Keratinocyte (primary cell): ENCODE results near the gene OPHN1. TPM values are rescaled to one million over a fixed set of nuclear protein-coding genes. Genes with fewer than 3 reads are reported as not detected.

Source experiments
- DNase-seq: peaks from one replicate; pipeline ENCODE4 v3.0.0-alpha.2; 2011; ENCODE audit warnings: low read depth, missing footprints, low spot score
- FAIRE-seq: peaks from 2 replicates; lab custom pipeline; 2011; peaks lifted over from hg19 to GRCh38; lab: Jason Lieb, UNC
- H2AFZ ChIP-seq: 2 replicates; pipeline ENCODE4 v1.6.0; 2012; ENCODE audit warnings: low read length, control low read depth, inconsistent platforms; ENCODE audit not compliant: control insufficient read depth
- H3K27ac ChIP-seq: 2 replicates; pipeline ENCODE4 v1.5.1; 2011; ENCODE audit warnings: low read length; ENCODE audit not compliant: control insufficient read depth, insufficient read depth
- H3K27me3 ChIP-seq: 3 replicates; pipeline ENCODE4 v1.6.0; 2011; ENCODE audit warnings: low read length; ENCODE audit not compliant: control insufficient read depth, insufficient read depth; ENCODE audit errors: extremely low read depth
- H3K36me3 ChIP-seq, 2 experiments: 2 replicates in 1 of 2; 3 replicates in 1 of 2; pipeline ENCODE4 v1.5.1; 2011; ENCODE audit warnings: low read length in 2 of 2, mild to moderate bottlenecking in 1 of 2; ENCODE audit not compliant: control insufficient read depth in 2 of 2, insufficient read depth in 2 of 2; ENCODE audit errors: extremely low read depth in 1 of 2
- H3K4me1 ChIP-seq: 3 replicates; pipeline ENCODE4 v1.5.1; 2011; ENCODE audit warnings: low read length; ENCODE audit not compliant: control insufficient read depth, insufficient read depth; ENCODE audit errors: extremely low read depth
- H3K4me2 ChIP-seq: 3 replicates; pipeline ENCODE4 v1.6.0; 2011; ENCODE audit warnings: low read depth, low read length; ENCODE audit not compliant: control insufficient read depth, insufficient read depth; ENCODE audit errors: extremely low read depth
- H3K4me3 ChIP-seq, 3 experiments: fragments of 200-600 bp in 1 of 3; sonication (generic) in 1 of 3; 2 replicates in 2 of 3; 3 replicates in 1 of 3; pipeline ENCODE4 v1.5.1; 2011 to 2016; ENCODE audit warnings: low read length in 3 of 3, mild to moderate bottlenecking in 3 of 3, control low read depth in 2 of 3, inconsistent platforms in 1 of 3, low read depth in 1 of 3, mixed read lengths in 1 of 3, mixed run types in 1 of 3, moderate library complexity in 1 of 3; ENCODE audit not compliant: control insufficient read depth in 2 of 3, insufficient read depth in 2 of 3; ENCODE audit errors: extremely low read depth in 1 of 3
- H3K79me2 ChIP-seq: 2 replicates; pipeline ENCODE4 v1.6.0; 2012; ENCODE audit warnings: low read length; ENCODE audit not compliant: control insufficient read depth, insufficient read depth
- H3K9ac ChIP-seq: 3 replicates; pipeline ENCODE4 v1.6.0; 2011; ENCODE audit warnings: low read length; ENCODE audit not compliant: control insufficient read depth, insufficient read depth; ENCODE audit errors: extremely low read depth
- H3K9me1 ChIP-seq: 3 replicates; pipeline ENCODE4 v1.6.0; 2011; ENCODE audit warnings: low read length; ENCODE audit not compliant: control insufficient read depth, insufficient read depth; ENCODE audit errors: extremely low read depth
- H3K9me3 ChIP-seq: 2 replicates; pipeline ENCODE4 v1.5.1; 2012; ENCODE audit warnings: low read depth, low read length; ENCODE audit not compliant: control insufficient read depth
- H4K20me1 ChIP-seq: 3 replicates; pipeline ENCODE4 v1.6.0; 2011; ENCODE audit warnings: low read length; ENCODE audit not compliant: control insufficient read depth, insufficient read depth; ENCODE audit errors: extremely low read depth
- CTCF ChIP-seq, 3 experiments: IDR thresholded peaks in 1 of 3; conservative IDR thresholded peaks in 1 of 3; optimal IDR thresholded peaks in 1 of 3; 2 replicates in 2 of 3; 3 replicates in 1 of 3; pipeline versions ENCODE3 to v1.5.1; 2011; ENCODE audit warnings: low read length in 3 of 3, mild to moderate bottlenecking in 3 of 3, moderate library complexity in 2 of 3, control low read depth in 1 of 3, inconsistent platforms in 1 of 3; ENCODE audit not compliant: insufficient read depth in 2 of 3; ENCODE audit errors: extremely low read depth in 1 of 3
- EZH2 ChIP-seq: IDR thresholded peaks from one replicate; pipeline ENCODE4 v1.6.1; 2012; ENCODE audit warnings: inconsistent platforms, mild to moderate bottlenecking, low read length, moderate library complexity
- dilution Hi-C: fragments of 300-500 bp; cut with MboI; formaldehyde crosslinking; loops from one replicate; pipeline ENCODE4 v1.7.0; 2020; ENCODE audit warnings: low sequenced_read_pairs; ENCODE audit not compliant: extremely low pct_ligation_motif_present
- polyA plus RNA-seq, 5 experiments: library from polyadenylated mRNA; depleted of rRNA in 3 of 5; stranded (reverse) in 3 of 5; stranded (forward) in 1 of 5; unstranded in 1 of 5; fragments of >200 nt; gene quantifications; 1 replicate in 1 of 5; 2 replicates in 3 of 5; 3 replicates in 1 of 5; pipeline versions ENCODE4 v1.2.1 to v1.2.3, GENCODE V29; 2011 to 2012; ENCODE audit warnings: missing spikeins in 2 of 5, low read depth in 1 of 5, low replicate concordance in 1 of 5

The OPHN1 gene
- polyA plus RNA-seq, 1 donor (not counting 4 experiments of a cell fraction or from before 2014, with no cell fraction given): 3.1 TPM

- H3K27ac ChIP-seq: no peak overlapping the region
Observed at GRCh38 chrX:68060506-68061205, 372.6 kb downstream of the OPHN1 start.

GRCh38 chrX:68059469-68059868 lies 373.8 kb downstream of the OPHN1 start:
- dilution Hi-C loops: no loop called here
- no peak for FAIRE-seq
- no peak overlapping the region for H3K4me2 ChIP-seq

More at GRCh38 chrX:68060506-68061205, 372.6 kb downstream of the OPHN1 start:
- Histone ChIP-seq H3K4me3 (no peak overlapping the region), H3K36me3 (no peaks in the 10 kb centered on the region), H3K4me2 (no peak overlapping the region), H4K20me1 (no peaks in the 10 kb centered on the region), H3K9me3 (no peaks in the 10 kb centered on the region), H3K79me2 (no peaks in the 10 kb centered on the region), H3K9me1 (no peaks in the 10 kb centered on the region), H3K4me1 (no peaks in the 10 kb centered on the region), H3K27me3 (no peaks in the 10 kb centered on the region), H3K9ac (no peak overlapping the region), H2AFZ (no peak overlapping the region)
- dilution Hi-C loops: no loop called here
- TF ChIP-seq EZH2 (no peak), CTCF (optimal IDR thresholded peaks at IDR 0.05 in 1 of 3, IDR thresholded peaks at IDR 0.05 in 1 of 3, conservative IDR thresholded peaks at IDR 0.05 in 1 of 3; ENCODE audit: extremely low read depth in 1 of 3, insufficient read depth in 2 of 3, low read length in 3 of 3) (no peak)
- FAIRE-seq: no peak
- DNase-seq: no peak

More at GRCh38 chrX:68059469-68059868, 373.8 kb downstream of the OPHN1 start:
- no peak for DNase-seq
- no peaks in the 10 kb centered on the region for H3K36me3 ChIP-seq
- no peak overlapping the region for H3K27ac ChIP-seq
- no peaks in the 10 kb centered on the region for H3K4me1 ChIP-seq
- no peaks in the 10 kb centered on the region for H3K9me3 ChIP-seq
- no peaks in the 10 kb centered on the region for H3K27me3 ChIP-seq
- H4K20me1 ChIP-seq: no peaks in the 10 kb centered on the region
- H2AFZ ChIP-seq: no peak overlapping the region
- H3K9me1 ChIP-seq: no peaks in the 10 kb centered on the region
- no peak overlapping the region for H3K4me3 ChIP-seq
- H3K79me2 ChIP-seq: no peaks in the 10 kb centered on the region
- H3K9ac ChIP-seq: no peak overlapping the region
- no peak for TF ChIP-seq CTCF (optimal IDR thresholded peaks at IDR 0.05 in 1 of 3, IDR thresholded peaks at IDR 0.05 in 1 of 3, conservative IDR thresholded peaks at IDR 0.05 in 1 of 3; ENCODE audit: extremely low read depth in 1 of 3, insufficient read depth in 2 of 3, low read length in 3 of 3)
- no peak for TF ChIP-seq EZH2
